ENCODE data around the gene ATP2C2. TPM values are rescaled to one million over a fixed set of nuclear protein-coding genes. Genes with fewer than 3 reads are reported as not detected.

The ATP2C2 gene
- total RNA-seq, 1 donor from 2014 or later: not detected

GRCh38 chr16:84462296-84463210 lies 94.2 kb downstream of the ATP2C2 start:
- no peak for DNase-seq (ENCODE audit: low spot score)
- Mint-ChIP-seq H3K4me1 (no peaks in the 10 kb centered on the region), H3K9me3 (peaks cover 12% of the 10 kb centered on the region), H3K4me3 (no peak overlapping the region), H3K27ac (no peak overlapping the region), H3K27me3 (ENCODE audit: insufficient read depth, low read depth) (peaks cover 5% of the 10 kb centered on the region), H3K36me3 (peaks cover 24% of the 10 kb centered on the region)
- Histone ChIP-seq H2AFZ (replicated peaks) (no peak overlapping the region), H3F3A (ENCODE audit: low read depth) (no peaks in the 10 kb centered on the region), H4K20me1 (ENCODE audit: low read depth) (no peaks in the 10 kb centered on the region), H3K9me3 (ENCODE audit: low read depth) (peaks cover 7% of the 10 kb centered on the region), H3K27ac (no peak overlapping the region), H3K4me1 (no peaks in the 10 kb centered on the region), H3K79me2 (ENCODE audit: low read depth) (no peaks in the 10 kb centered on the region), H3K9ac (no peak overlapping the region), H3K4me3 (no peak overlapping the region), H3K4me2 (no peak overlapping the region), H3K36me3 (no peaks in the 10 kb centered on the region), H3K27me3 (no peaks in the 10 kb centered on the region)
- no peak for TF ChIP-seq EZH2phosphoT487 (IDR thresholded peaks at IDR 0.05)
- TF ChIP-seq, protein P1, sequence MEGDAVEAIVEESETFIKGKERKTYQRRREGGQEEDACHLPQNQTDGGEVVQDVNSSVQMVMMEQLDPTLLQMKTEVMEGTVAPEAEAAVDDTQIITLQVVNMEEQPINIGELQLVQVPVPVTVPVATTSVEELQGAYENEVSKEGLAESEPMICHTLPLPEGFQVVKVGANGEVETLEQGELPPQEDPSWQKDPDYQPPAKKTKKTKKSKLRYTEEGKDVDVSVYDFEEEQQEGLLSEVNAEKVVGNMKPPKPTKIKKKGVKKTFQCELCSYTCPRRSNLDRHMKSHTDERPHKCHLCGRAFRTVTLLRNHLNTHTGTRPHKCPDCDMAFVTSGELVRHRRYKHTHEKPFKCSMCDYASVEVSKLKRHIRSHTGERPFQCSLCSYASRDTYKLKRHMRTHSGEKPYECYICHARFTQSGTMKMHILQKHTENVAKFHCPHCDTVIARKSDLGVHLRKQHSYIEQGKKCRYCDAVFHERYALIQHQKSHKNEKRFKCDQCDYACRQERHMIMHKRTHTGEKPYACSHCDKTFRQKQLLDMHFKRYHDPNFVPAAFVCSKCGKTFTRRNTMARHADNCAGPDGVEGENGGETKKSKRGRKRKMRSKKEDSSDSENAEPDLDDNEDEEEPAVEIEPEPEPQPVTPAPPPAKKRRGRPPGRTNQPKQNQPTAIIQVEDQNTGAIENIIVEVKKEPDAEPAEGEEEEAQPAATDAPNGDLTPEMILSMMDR (IDR thresholded peaks at IDR 0.05): no peak
- TF ChIP-seq EZH2 (IDR thresholded peaks at IDR 0.05): no peak

GRCh38 chr16:84463221-84463620 lies 94.9 kb downstream of the ATP2C2 start:
- Mint-ChIP-seq H3K9me3 (peaks cover 16% of the 10 kb centered on the region), H3K4me1 (no peaks in the 10 kb centered on the region), H3K27ac (no peak overlapping the region), H3K27me3 (ENCODE audit: insufficient read depth, low read depth) (peaks cover 5% of the 10 kb centered on the region), H3K4me3 (no peak overlapping the region), H3K36me3 (peaks cover 30% of the 10 kb centered on the region)
- Histone ChIP-seq H3K9me3 (ENCODE audit: low read depth) (peaks cover 12% of the 10 kb centered on the region), H3K27me3 (no peaks in the 10 kb centered on the region), H3K79me2 (ENCODE audit: low read depth) (no peaks in the 10 kb centered on the region), H3K27ac (no peak overlapping the region), H3K4me2 (no peak overlapping the region), H2AFZ (replicated peaks) (no peak overlapping the region), H3K4me1 (no peaks in the 10 kb centered on the region), H3F3A (ENCODE audit: low read depth) (no peaks in the 10 kb centered on the region), H4K20me1 (ENCODE audit: low read depth) (no peaks in the 10 kb centered on the region), H3K4me3 (no peak overlapping the region), H3K36me3 (no peaks in the 10 kb centered on the region), H3K9ac (no peak overlapping the region)
- TF ChIP-seq EZH2 (IDR thresholded peaks at IDR 0.05) (no peak), EZH2phosphoT487 (IDR thresholded peaks at IDR 0.05) (no peak)
- TF ChIP-seq, protein P1 (IDR thresholded peaks at IDR 0.05): no peak
- no peak for DNase-seq (ENCODE audit: low spot score)

DNA sequence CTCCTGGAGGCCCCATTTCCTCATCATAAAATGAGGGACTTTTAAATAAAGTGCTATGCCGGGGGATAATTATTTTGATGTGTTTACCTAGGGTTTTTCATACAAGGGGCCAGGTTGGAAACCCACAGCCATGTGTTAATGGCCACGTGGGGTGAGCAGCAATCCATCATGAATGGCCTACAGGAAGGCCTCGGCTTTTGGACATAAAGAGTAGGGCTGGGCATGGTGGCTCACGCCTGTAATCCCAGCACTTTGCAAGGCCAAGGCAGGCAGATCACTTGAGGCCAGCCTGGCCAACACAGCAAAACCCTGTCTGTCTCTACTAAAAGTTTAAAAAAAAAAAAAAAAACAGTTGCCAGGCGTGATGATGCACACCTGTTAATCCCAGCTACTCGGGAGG lies 95.8 kb downstream of the ATP2C2 start:
- no peaks in the 10 kb centered on the region for H3K4me1 ChIP-seq
- TF ChIP-seq EZH2phosphoT487 (IDR thresholded peaks at IDR 0.05) (no peak), EZH2 (IDR thresholded peaks at IDR 0.05) (no peak)
- TF ChIP-seq, protein P1 (IDR thresholded peaks at IDR 0.05): no peak
- no peaks in the 10 kb centered on the region for H4K20me1 ChIP-seq (ENCODE audit: low read depth)
- H3K27me3 ChIP-seq: no peaks in the 10 kb centered on the region
- Mint-ChIP-seq H3K27ac (no peak overlapping the region), H3K36me3 (peaks cover 30% of the 10 kb centered on the region), H3K27me3 (ENCODE audit: insufficient read depth, low read depth) (peaks cover 5% of the 10 kb centered on the region), H3K4me1 (no peaks in the 10 kb centered on the region), H3K9me3 (peaks cover 16% of the 10 kb centered on the region), H3K4me3 (no peak overlapping the region)
- H3K4me2 ChIP-seq: no peak overlapping the region
- DNase-seq (ENCODE audit: low spot score): no peak
- no peak overlapping the region for H2AFZ ChIP-seq (replicated peaks)
- no peak overlapping the region for H3K9ac ChIP-seq
- H3F3A ChIP-seq (ENCODE audit: low read depth): no peaks in the 10 kb centered on the region
- H3K36me3 ChIP-seq: no peaks in the 10 kb centered on the region
- H3K4me3 ChIP-seq: no peak overlapping the region
- H3K79me2 ChIP-seq (ENCODE audit: low read depth): no peaks in the 10 kb centered on the region
- H3K27ac ChIP-seq: no peak overlapping the region
- peaks cover 12% of the 10 kb centered on the region for H3K9me3 ChIP-seq (ENCODE audit: low read depth)

Measured in neural progenitor cell (in vitro differentiated cells).